ENCODE results near the gene CUL2.

GRCh38 chr10:35074266-35074665, 15.9 kb downstream of the CUL2 start:
- no peak for TF ChIP-seq EP300 (IDR thresholded peaks at IDR 0.05)
- TF ChIP-seq, protein P1, sequence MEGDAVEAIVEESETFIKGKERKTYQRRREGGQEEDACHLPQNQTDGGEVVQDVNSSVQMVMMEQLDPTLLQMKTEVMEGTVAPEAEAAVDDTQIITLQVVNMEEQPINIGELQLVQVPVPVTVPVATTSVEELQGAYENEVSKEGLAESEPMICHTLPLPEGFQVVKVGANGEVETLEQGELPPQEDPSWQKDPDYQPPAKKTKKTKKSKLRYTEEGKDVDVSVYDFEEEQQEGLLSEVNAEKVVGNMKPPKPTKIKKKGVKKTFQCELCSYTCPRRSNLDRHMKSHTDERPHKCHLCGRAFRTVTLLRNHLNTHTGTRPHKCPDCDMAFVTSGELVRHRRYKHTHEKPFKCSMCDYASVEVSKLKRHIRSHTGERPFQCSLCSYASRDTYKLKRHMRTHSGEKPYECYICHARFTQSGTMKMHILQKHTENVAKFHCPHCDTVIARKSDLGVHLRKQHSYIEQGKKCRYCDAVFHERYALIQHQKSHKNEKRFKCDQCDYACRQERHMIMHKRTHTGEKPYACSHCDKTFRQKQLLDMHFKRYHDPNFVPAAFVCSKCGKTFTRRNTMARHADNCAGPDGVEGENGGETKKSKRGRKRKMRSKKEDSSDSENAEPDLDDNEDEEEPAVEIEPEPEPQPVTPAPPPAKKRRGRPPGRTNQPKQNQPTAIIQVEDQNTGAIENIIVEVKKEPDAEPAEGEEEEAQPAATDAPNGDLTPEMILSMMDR (IDR thresholded peaks at IDR 0.05) = no peak
- no peak for TF ChIP-seq POLR2A (IDR thresholded peaks at IDR 0.05)
- no peak for TF ChIP-seq POLR2AphosphoS5 (IDR thresholded peaks at IDR 0.05)
